Fibroblast of gingiva (primary cell): Measurements from ENCODE around the gene CPNE5.

Experiments used
- DNase-seq: peaks from one replicate; pipeline ENCODE4 v3.0.0-alpha.2; 2011; ENCODE audit warnings: low read depth

CPNE5 gene

GRCh38 chr6:36743538-36744303, 95.5 kb downstream of the CPNE5 start:
- no peak for DNase-seq

- DNase-seq: no peak
These were observed 96.2 kb downstream of the CPNE5 start for GRCh38 chr6:36743032-36743431.

GRCh38 chr6:36742146-36742545, 97.1 kb downstream of the CPNE5 start:
- DNase-seq: no peak

GRCh38 chr6:36740818-36741179, 98.4 kb downstream of the CPNE5 start:
- DNase-seq: no peak

- DNase-seq: no peak
These were observed 99.1 kb downstream of the CPNE5 start for GRCh38 chr6:36739947-36740817.

GRCh38 chr6:36738108-36738507, 101.1 kb downstream of the CPNE5 start:
- no peak for DNase-seq

GRCh38 chr6:36737043-36737785, 102.0 kb downstream of the CPNE5 start:
- no peak for DNase-seq

- peak; percentile 89 for DNase-seq
These were observed 103.9 kb downstream of the CPNE5 start for GRCh38 chr6:36735110-36736071.

- DNase-seq: no peak
These were observed 104.7 kb downstream of the CPNE5 start for GRCh38 chr6:36734486-36735060.

GRCh38 chr6:36733300-36733699, 105.9 kb downstream of the CPNE5 start:
- no peak for DNase-seq

- DNase-seq: no peak
These were observed 107.5 kb downstream of the CPNE5 start for GRCh38 chr6:36731622-36732310.

GRCh38 chr6:36730424-36731380, 108.5 kb downstream of the CPNE5 start:
- DNase-seq: no peak

- DNase-seq: no peak
These were observed 110.1 kb downstream of the CPNE5 start for GRCh38 chr6:36729161-36729524.

GRCh38 chr6:36728289-36729160, 110.7 kb downstream of the CPNE5 start:
- DNase-seq: no peak

GRCh38 chr6:36727505-36728021, 111.7 kb downstream of the CPNE5 start:
- no peak for DNase-seq

- no peak for DNase-seq
These were observed 113.7 kb downstream of the CPNE5 start for GRCh38 chr6:36725581-36725980.

- DNase-seq: peak; percentile 56
These were observed 114.5 kb downstream of the CPNE5 start for GRCh38 chr6:36724514-36725390.
